NB4 (cell line): ENCODE measurements around the gene PCLO.

ENCODE experiments used
- CTCF ChIP-seq: IDR thresholded peaks from one replicate; pipeline ENCODE4 v1.5.1; 2012; ENCODE audit warnings: low read depth, low read length
- MYC ChIP-seq: IDR thresholded peaks from 2 replicates; pipeline ENCODE4 v1.6.1; 2011; ENCODE audit warnings: low read depth, low read length
- POLR2A ChIP-seq: IDR thresholded peaks from 2 replicates; pipeline ENCODE4 v1.6.1; 2011; ENCODE audit warnings: mild to moderate bottlenecking; ENCODE audit not compliant: insufficient read length; ENCODE audit errors: extremely low read depth
- TF ChIP-seq, protein P1 (sequence below): IDR thresholded peaks from 2 replicates; pipeline ENCODE4 v1.6.1; 2011; ENCODE audit warnings: low read depth, low read length

DNA sequence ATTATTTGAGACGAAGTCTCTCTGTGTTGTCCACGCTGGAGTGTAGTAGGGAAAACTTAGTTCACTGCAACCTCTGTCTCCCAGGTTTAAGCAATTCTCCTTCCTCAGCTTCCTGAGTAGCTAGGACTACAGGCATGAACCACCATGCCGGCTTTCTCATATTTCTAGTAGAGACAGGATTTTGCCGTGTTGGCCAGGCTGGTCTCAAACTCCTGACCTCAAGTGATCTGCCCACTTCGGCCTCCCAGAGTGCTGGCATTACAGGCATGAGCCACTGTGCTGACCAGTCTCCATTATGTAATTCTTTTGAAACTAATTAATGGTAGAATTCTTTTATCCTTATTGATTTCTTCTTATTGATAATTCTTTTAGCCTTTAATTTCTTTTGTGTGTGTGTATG, 32.5 kb downstream of the PCLO start:
- TF ChIP-seq MYC, result no peak
- TF ChIP-seq, protein P1, sequence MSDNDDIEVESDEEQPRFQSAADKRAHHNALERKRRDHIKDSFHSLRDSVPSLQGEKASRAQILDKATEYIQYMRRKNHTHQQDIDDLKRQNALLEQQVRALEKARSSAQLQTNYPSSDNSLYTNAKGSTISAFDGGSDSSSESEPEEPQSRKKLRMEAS, result no peak
- TF ChIP-seq POLR2A, result no peak
- no peak for TF ChIP-seq CTCF
